Measurements from ENCODE around the gene FIP1L1. TPM values are rescaled to one million over a fixed set of nuclear protein-coding genes. Genes with fewer than 3 reads are reported as not detected.

FIP1L1 gene
- total and polyA plus RNA-seq, 2 of the 13 experiments (the other 11 are each of a cell fraction or from before 2014, with no cell fraction given) = 14.9 to 69.4 TPM

DNA sequence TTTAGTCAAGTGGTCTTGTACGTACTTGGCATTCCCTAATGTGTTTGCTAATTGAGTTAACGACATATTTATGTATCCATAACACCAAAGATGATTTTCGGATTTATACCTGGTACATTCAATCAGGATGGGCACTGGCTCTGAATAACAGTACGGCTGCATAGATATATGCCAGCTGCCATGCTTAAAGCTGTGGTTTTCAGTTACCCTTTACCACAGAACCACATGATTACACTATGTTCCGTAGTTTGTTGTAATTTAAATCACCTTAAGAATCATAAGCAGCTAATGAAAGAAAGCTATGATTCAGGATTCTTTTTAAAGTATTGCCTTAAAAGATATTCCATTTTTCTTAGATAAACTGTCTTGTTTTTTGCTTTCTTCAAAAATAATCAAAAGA, 53.6 kb downstream of the FIP1L1 start:
- in situ Hi-C loops (cut with HindIII; ENCODE audit: extremely low pct_ligation_motif_present, low pct_unique_long_range_greater_than_20kb) (no loop called here), intact Hi-C loops (cut with micrococcal nuclease; ENCODE audit: unreplicated experiment) (no loop called here)
- Histone ChIP-seq H2AFZ (ENCODE audit: low read length) (no peak overlapping the region), H3K27ac (ENCODE audit: extremely low read length, insufficient read depth, low read length) (no peak overlapping the region), H3K4me3 (replicated peaks in 1 of 3; ENCODE audit: insufficient read depth in 1 of 3, low read depth in 2 of 3, low read length in 3 of 3) (no peak overlapping the region), H4K20me1 (ENCODE audit: insufficient read depth, low read length) (no peaks in the 10 kb centered on the region), H3K4me1 (ENCODE audit: insufficient read depth, low read length) (0 out of 2 replicates have a peak, but pooled peaks cover 5% of the 10 kb centered on the region), H3K79me2 (ENCODE audit: insufficient read depth, low read length) (no peaks in the 10 kb centered on the region), H3K27me3 (ENCODE audit: control insufficient read depth in 1 of 2, insufficient read depth in 2 of 2, low read length in 2 of 2) (no peaks in the 10 kb centered on the region), H3K36me3 (replicated peaks in 1 of 2; ENCODE audit: control insufficient read depth in 1 of 2, insufficient read depth in 2 of 2, low read length in 2 of 2) (peaks cover 15 to 45% of the 10 kb centered on the region in 2 experiments), H3K4me2 (ENCODE audit: low read depth, low read length) (no peak overlapping the region), H3K9ac (ENCODE audit: insufficient read depth, low read depth, low read length) (no peak overlapping the region), H3K9me3 (ENCODE audit: low read length) (no peaks in the 10 kb centered on the region)
- ATAC-seq (no peak), FAIRE-seq (no peak), DNase-seq (ENCODE audit: low spot score) (no peak)
- CTCF ChIA-PET (ENCODE audit: low intra/inter-chr PET ratio, low total read pairs) = no interaction called here
- POLR2A ChIA-PET = no interaction called here
- 98% methylated on average over 5 of the region's 5 CpGs for WGBS (ENCODE audit: low lambda C conversion rate)
- no TSS peak for BruUV-seq (replicated peaks)
- TF ChIP-seq LCORL (IDR thresholded peaks at IDR 0.05) = no peak
- TF ChIP-seq LCORL (CRISPR knock-in tag; IDR thresholded peaks at IDR 0.05) = no peak
- no peak for TF ChIP-seq ZNF672 (CRISPR knock-in tag; IDR thresholded peaks at IDR 0.05)
- TF ChIP-seq, protein P1, sequence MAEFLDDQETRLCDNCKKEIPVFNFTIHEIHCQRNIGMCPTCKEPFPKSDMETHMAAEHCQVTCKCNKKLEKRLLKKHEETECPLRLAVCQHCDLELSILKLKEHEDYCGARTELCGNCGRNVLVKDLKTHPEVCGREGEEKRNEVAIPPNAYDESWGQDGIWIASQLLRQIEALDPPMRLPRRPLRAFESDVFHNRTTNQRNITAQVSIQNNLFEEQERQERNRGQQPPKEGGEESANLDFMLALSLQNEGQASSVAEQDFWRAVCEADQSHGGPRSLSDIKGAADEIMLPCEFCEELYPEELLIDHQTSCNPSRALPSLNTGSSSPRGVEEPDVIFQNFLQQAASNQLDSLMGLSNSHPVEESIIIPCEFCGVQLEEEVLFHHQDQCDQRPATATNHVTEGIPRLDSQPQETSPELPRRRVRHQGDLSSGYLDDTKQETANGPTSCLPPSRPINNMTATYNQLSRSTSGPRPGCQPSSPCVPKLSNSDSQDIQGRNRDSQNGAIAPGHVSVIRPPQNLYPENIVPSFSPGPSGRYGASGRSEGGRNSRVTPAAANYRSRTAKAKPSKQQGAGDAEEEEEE (CRISPR knock-in tag; IDR thresholded peaks at IDR 0.05; ENCODE audit: borderline replicate concordance) = no peak
- TF ChIP-seq KDM6A (CRISPR knock-in tag; IDR thresholded peaks at IDR 0.05; ENCODE audit: low read depth) = no peak
- TF ChIP-seq CBX5 (CRISPR knock-in tag; IDR thresholded peaks at IDR 0.05; ENCODE audit: borderline replicate concordance) = no peak
- TF ChIP-seq ZNF598 (CRISPR knock-in tag; IDR thresholded peaks at IDR 0.05; ENCODE audit: borderline replicate concordance) = no peak
- no peak for TF ChIP-seq SP140L (CRISPR knock-in tag; IDR thresholded peaks at IDR 0.05; ENCODE audit: borderline replicate concordance)
- no peak for TF ChIP-seq ATF7 (IDR thresholded peaks at IDR 0.05)
- no peak for TF ChIP-seq ATF7 (CRISPR knock-in tag; IDR thresholded peaks at IDR 0.05)
- no peak for TF ChIP-seq ZBTB46 (CRISPR knock-in tag; IDR thresholded peaks at IDR 0.05; ENCODE audit: borderline replicate concordance)
- TF ChIP-seq HDAC2 (CRISPR knock-in tag; IDR thresholded peaks at IDR 0.05) = no peak
- no peak for TF ChIP-seq ZNF747 (CRISPR knock-in tag; IDR thresholded peaks at IDR 0.05; ENCODE audit: borderline replicate concordance)
- TF ChIP-seq REXO4 (CRISPR knock-in tag; IDR thresholded peaks at IDR 0.05; ENCODE audit: borderline replicate concordance) = no peak
- TF ChIP-seq SYNCRIP (IDR thresholded peaks at IDR 0.05; ENCODE audit: insufficient read depth, low read depth, low read length) = no peak
- no peak for TF ChIP-seq ZBTB7B (CRISPR knock-in tag; IDR thresholded peaks at IDR 0.05)
- TF ChIP-seq, protein P2, sequence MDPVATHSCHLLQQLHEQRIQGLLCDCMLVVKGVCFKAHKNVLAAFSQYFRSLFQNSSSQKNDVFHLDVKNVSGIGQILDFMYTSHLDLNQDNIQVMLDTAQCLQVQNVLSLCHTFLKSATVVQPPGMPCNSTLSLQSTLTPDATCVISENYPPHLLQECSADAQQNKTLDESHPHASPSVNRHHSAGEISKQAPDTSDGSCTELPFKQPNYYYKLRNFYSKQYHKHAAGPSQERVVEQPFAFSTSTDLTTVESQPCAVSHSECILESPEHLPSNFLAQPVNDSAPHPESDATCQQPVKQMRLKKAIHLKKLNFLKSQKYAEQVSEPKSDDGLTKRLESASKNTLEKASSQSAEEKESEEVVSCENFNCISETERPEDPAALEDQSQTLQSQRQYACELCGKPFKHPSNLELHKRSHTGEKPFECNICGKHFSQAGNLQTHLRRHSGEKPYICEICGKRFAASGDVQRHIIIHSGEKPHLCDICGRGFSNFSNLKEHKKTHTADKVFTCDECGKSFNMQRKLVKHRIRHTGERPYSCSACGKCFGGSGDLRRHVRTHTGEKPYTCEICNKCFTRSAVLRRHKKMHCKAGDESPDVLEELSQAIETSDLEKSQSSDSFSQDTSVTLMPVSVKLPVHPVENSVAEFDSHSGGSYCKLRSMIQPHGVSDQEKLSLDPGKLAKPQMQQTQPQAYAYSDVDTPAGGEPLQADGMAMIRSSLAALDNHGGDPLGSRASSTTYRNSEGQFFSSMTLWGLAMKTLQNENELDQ (CRISPR knock-in tag; IDR thresholded peaks at IDR 0.05; ENCODE audit: borderline replicate concordance) = no peak
- no peak for TF ChIP-seq GATAD2A (CRISPR knock-in tag; IDR thresholded peaks at IDR 0.05)
- TF ChIP-seq ZNF839 (CRISPR knock-in tag; IDR thresholded peaks at IDR 0.05; ENCODE audit: borderline replicate concordance) = no peak
- TF ChIP-seq ZNF331 (CRISPR knock-in tag; IDR thresholded peaks at IDR 0.05) = no peak
